ENCODE data around the gene RUNX3. TPM values are rescaled to one million over a fixed set of nuclear protein-coding genes. Genes with fewer than 3 reads are reported as not detected.

Gene RUNX3
- total and polyA plus RNA-seq, 10 donors, result 17.3 to 76.3 (median 49.3) TPM

GRCh38 chr1:24884751-24885150 lies 45.3 kb downstream of the RUNX3 start:
- Histone ChIP-seq H3K27me3 (replicated peaks in 1 of 7) (peaks cover 0 to 5% (median 0%) of the 10 kb centered on the region in 7 donors), H3K27ac (no peak overlapping the region), H3K4me1 (no peaks in the 10 kb centered on the region), H3K9me3 (peaks cover 0 to 24% (median 15%) of the 10 kb centered on the region in 8 donors), H3K4me3 (no peak overlapping the region), H3K36me3 (no peaks in the 10 kb centered on the region)
- no peak for DNase-seq
- TF ChIP-seq CTCF (IDR thresholded peaks at IDR 0.05 in 8 of 11, conservative IDR thresholded peaks at IDR 0.05 in 3 of 11) (no peak), POLR2A (IDR thresholded peaks at IDR 0.05) (no peak), POLR2AphosphoS5 (IDR thresholded peaks at IDR 0.05) (no peak)
- intact Hi-C loops (cut with DNase I; ENCODE audit: low total_unique reads), result no loop called here

- Histone ChIP-seq H3K36me3 (no peaks in the 10 kb centered on the region), H3K27me3 (replicated peaks in 1 of 7) (peaks cover 0 to 9% (median 0%) of the 10 kb centered on the region in 7 donors), H3K9me3 (peaks cover 0 to 24% (median 15%) of the 10 kb centered on the region in 8 donors), H3K4me3 (no peak overlapping the region), H3K4me1 (no peaks in the 10 kb centered on the region), H3K27ac (no peak overlapping the region)
- intact Hi-C loops (cut with DNase I; ENCODE audit: low total_unique reads), result no loop called here
- no peak for DNase-seq
- TF ChIP-seq CTCF (IDR thresholded peaks at IDR 0.05 in 8 of 11, conservative IDR thresholded peaks at IDR 0.05 in 3 of 11), result no peak
- WGBS, 5 donors, result 29 to 67% (median 44%) methylated on average over 1 of the region's 1 CpG
Observed at GRCh38 chr1:24881034-24881433, 49.0 kb downstream of the RUNX3 start.

DNA sequence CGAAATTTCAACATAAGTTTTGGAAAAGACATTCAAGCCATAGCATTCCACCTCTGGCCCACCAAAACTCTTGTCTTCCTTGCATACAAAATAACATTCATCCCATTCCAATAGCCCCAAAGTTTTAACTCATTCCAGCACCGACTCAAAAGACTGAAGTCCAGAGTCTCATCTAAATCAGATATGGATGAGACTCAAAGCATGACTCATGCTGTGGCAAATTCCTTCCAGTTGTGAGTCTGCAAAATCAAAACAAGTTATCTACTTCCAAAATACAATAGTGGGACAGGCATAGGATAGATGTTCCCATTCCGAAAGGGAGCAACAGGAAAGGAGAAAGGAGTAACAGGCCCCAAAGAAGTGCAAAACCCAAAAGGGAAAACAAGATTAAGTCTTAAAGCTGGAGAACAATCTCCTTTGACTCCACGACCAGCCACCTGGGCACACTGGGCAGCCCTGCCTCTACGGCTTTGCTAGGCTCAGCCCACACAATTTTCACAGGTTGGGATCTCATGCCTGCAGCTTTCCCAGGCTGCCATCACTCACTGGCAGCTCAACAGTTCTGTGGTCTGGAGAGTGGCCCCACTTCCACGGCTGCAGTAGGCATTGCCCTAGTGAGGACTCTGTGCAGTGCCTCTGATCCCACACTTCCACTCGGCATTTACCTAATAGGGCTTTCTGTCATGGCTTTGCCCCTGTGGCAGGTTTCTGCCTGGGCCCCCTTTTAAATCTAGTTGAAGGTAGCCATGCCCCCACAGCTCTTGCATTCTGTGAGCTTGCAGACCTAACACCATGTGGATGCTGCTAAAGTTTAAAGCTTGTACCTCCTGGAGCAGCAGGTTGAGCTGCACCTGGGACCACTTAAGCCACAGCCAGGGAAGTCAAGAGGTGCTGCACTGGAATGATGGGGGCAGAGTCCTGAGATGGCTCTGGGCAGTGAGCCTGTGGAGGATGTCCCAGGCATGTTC lies 51.0 kb downstream of the RUNX3 start:
- no peaks in the 10 kb centered on the region for H3K36me3 ChIP-seq
- peaks cover 0 to 16% (median 13%) of the 10 kb centered on the region in 8 donors for H3K9me3 ChIP-seq
- DNase-seq, result no peak
- intact Hi-C loops (cut with DNase I; ENCODE audit: low total_unique reads), result no loop called here
- no peak overlapping the region for H3K4me3 ChIP-seq
- WGBS, 5 donors, result 77 to 90% (median 86%) methylated on average over 7 of the region's 7 CpGs
- H3K4me1 ChIP-seq, result no peaks in the 10 kb centered on the region
- no peak for TF ChIP-seq POLR2A (IDR thresholded peaks at IDR 0.05)
- TF ChIP-seq CTCF (IDR thresholded peaks at IDR 0.05 in 8 of 11, conservative IDR thresholded peaks at IDR 0.05 in 3 of 11), result no peak
- TF ChIP-seq POLR2AphosphoS5 (IDR thresholded peaks at IDR 0.05), result no peak
- no peak overlapping the region for H3K27ac ChIP-seq
- H3K27me3 ChIP-seq (replicated peaks in 1 of 7), result peaks cover 0 to 9% (median 0%) of the 10 kb centered on the region in 7 donors

DNA sequence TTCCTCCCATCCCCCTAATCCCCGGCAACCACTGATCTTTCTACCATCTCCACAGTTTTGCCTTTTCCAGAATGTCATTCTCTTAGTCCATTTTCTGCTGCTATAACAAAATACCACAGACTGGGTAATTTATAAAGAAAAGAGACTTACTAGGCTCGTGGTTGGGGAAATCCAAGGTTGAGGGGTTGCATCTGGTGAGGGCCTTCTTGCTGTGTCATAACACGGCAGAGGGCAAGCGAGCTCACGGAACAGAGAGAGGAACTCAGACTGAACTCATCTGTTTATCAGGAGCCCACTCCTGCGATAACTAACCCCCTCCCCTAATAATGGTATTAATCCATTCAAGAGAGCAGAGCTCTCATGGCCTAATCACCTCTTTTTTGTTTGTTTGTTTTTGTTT lies 52.0 kb downstream of the RUNX3 start:
- peaks cover 0 to 9% (median 0%) of the 10 kb centered on the region in 7 donors for H3K27me3 ChIP-seq (replicated peaks in 1 of 7)
- H3K36me3 ChIP-seq, result no peaks in the 10 kb centered on the region
- H3K27ac ChIP-seq, result no peak overlapping the region
- peaks cover 0 to 6% (median 3%) of the 10 kb centered on the region in 8 donors for H3K9me3 ChIP-seq
- intact Hi-C loops (cut with DNase I; ENCODE audit: low total_unique reads), result no loop called here
- no peak overlapping the region for H3K4me3 ChIP-seq
- 61 to 76% (median 68%) methylated on average over 6 of the region's 6 CpGs for WGBS, 5 donors
- no peak for DNase-seq
- H3K4me1 ChIP-seq, result no peaks in the 10 kb centered on the region
- TF ChIP-seq POLR2A (IDR thresholded peaks at IDR 0.05) (no peak), CTCF (IDR thresholded peaks at IDR 0.05 in 8 of 11, conservative IDR thresholded peaks at IDR 0.05 in 3 of 11) (no peak), POLR2AphosphoS5 (IDR thresholded peaks at IDR 0.05) (no peak)
